Head of caudate nucleus (tissue), 42 donors: ENCODE results near the gene CACYBP.
A peak's percentile ranks its signal among the peaks of the same experiment; 100 is the strongest.

Experiments used
- DNase-seq, 42 donors: peaks; one replicate each; pipeline versions ENCODE4 v3.0.0 to v3.0.0-alpha.2; 2020 to 2021; ENCODE audit warnings: mixed read lengths in 7 of 42
- intact Hi-C: fragments of 100-400 bp; cut with DNase I; formaldehyde crosslinking; loops from one replicate; pipeline ENCODE4 v1.15.0; 2022

Gene CACYBP, protein sequence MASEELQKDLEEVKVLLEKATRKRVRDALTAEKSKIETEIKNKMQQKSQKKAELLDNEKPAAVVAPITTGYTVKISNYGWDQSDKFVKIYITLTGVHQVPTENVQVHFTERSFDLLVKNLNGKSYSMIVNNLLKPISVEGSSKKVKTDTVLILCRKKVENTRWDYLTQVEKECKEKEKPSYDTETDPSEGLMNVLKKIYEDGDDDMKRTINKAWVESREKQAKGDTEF

DNA sequence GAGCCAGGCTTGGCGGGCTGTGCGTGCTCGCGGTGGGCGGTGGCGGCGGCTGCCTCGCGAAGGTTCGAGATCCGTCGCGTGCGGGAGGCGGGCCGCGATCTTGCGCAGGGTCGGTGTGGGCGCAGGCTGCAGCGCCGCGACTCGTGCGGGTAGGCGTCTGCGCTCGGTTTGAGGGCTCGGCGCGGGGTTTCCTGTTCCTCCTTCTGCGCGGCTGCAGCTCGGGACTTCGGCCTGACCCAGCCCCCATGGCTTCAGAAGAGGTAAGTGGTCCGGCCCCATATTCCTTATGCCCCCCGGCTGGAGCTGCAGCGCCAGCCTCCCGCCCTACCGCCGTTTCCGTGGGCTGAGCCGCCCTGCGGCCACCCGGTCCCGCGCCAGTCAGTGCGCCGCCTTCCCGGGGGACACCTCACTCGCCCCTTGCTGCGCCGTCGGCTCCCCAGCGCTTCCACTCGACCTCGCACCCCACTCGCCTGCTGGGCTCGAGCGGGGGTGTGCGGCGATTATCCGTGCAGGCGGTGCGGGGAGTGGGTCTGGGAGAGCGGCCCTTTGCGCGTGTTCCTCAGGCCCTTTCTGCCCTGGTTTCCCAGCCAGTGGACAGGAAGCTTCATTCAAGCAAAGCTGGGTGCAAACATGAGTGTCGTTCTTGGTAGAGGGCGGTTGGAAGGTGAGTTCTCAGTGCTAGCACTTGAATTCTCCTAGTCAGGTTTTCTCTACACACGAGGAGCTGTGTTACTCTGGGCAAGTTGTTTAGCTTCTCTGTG lies at the start of gene CACYBP:
Gene CACYBP (plus strand): TSS at position 12 of the 761 bp plus-strand sequence. CDS start 234 bp downstream, at position 246.
- intact Hi-C loops: loop anchor here (10.0 kb wide), 1 partner anchor 745 kb away; no protein-coding TSS in a partner anchor
- peak in 37 of 42 donors; percentile 12 to 77 (median 49) for DNase-seq

DNA sequence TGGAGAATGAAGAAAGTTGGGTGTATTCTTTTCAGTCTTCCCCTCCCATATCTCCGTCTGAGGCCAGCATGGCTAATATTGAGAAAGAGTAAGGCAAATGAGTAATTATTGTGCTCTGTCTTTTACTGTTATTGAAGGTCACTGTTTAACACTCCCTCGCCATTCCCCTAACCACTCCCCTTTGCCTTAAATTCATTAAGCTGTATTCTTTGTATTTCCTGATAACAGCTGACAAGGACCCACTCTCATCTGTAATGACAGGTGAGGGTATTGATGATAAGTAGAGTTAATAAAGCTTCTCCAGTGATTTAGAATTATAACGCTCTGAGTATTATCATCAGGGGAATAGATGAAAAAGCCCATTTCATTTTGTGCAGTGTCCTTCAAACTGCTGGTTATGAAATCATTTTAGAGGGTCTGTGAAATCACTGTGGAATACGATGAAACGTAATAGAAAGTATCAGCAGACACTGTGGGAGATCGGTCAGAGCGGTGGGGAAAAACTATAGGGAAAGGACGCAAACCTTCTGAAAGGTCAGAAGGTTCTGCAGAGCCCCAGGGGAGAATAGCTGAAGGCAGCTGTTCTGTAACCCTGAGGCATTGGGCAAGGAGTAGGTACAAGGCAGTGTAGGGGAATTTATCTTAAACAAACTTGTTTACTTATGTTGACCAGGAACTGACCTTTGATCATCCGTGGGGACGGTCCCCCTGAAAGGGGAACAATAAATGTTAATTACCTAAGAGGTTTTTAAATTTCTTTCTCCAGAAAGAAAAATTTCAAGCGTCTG lies 46.3 kb upstream of the CACYBP start:
- intact Hi-C loops: no loop called here
- no peak for DNase-seq

DNA sequence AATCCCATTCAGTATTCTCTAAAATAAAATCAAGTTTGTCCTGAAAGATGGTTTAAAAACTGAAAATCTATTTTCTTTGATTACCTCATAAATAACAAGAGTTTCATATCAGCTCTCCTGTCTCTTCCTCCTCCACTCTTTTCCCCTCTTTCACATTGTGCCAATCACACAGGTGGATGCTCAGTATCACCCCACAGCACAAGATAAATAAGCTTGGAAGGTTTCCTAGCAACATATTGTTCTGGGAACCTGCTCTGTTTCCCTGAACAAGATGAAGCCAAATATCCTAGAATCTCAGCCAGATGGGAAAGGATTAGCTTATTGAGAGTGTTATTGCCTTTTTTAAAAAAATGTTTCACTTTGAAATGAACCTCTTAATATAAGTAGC lies 45.7 kb upstream of the CACYBP start:
- intact Hi-C loops: no loop called here
- peak in 1 of 42 donors; percentile 22 for DNase-seq

DNA sequence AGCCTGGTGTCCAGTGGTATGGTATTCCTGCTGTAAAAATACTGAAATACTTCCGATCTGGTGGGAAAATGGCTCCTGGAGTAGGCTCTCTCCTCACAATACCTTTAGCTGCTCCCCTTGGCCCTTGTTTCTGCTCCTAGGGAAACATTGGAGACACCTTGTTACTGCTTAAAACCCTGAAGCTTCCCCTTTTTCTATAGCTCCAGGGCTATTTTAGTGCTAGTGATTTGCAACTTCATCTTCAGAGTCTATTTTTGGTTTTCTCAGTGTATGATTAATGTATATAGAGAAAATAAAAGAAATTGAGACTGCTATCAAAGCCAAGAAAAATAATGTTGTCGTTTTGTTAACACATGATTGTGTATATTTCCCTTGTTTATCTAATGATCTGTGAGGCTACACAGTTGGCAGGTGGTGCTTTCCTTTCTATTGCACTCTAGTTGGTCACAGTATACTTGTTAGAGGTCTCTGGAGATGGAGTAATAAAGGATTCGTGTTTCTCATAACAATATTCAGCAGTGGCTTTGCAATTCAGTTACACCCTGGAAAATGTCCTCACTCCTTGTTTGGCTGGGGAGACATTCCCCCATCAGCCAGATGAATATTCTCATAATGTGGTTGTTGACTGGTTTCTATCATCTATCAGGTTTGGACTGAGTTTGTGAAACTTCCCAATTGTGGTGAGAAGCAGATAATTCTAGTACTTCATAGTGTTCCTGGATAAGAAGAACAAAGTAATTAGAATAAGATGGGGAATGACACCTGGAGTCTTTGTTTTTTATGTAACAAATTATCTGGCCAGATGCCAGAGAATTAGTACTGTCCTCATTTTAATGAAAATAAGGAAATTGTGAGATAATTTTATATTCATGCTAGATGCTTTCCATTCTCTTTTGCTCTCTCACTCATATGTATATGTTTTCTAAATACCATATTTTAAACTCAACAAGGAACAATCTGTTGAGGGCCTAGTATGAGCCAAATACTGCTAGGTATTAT lies 44.8 kb upstream of the CACYBP start:
- intact Hi-C loops: no loop called here
- DNase-seq: no peak

DNA sequence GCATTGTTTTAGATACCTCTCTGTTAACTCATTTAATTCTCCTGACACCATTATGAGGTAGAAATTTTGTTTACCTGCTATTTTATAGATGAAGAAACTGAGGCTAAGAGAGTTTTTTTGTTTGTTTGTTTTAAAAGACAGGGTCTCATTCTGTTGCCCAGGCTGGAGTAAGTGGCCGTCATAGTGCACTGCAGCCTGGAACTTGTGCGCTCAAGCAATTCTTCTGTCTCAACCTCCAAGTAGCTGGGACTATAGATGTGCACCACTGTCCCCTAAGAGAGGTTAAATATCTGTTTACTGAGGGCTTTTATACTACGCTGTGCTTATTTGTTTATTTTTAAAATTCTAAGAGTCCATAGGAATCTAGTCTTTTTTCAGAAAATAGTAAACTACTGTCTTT lies 43.7 kb upstream of the CACYBP start:
- DNase-seq: no peak
- intact Hi-C loops: no loop called here

DNA sequence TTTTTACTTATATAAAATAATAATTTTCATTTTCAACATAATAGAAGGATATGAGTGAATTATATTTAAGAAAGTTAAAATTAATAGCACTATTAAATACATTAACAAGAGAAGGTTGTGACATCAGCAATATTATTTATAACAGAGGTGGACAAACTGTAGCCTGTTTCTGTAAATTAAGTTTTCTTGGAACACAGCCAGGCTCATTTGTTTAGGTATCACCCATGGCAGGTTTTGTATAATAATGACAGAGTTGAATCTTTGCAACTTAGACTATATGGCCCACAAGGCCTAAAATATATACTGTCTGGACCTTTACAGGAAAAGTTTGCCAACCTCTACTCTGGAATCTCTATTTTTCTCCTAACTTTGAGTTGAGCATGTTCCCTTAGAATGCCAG lies 42.8 kb upstream of the CACYBP start:
- intact Hi-C loops: no loop called here
- no peak for DNase-seq

DNA sequence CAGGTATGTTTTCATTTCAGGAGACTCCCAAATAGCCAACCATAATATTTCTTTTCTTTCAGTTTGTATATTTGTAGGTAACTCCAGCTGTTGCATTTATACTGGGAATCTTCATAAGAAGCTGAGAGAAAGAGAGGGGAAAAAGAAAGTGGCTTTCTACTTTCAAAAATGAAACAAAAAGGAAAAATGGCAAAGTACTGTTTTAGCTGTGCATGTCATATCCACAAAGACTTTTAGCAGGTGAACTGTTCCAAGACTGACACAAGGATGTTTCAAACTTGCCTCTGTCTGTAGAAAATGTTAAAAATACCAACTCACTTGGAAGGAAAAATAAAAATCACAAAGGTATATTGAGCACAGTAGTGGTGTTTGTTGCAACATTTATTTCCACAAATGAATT lies 41.9 kb upstream of the CACYBP start:
- intact Hi-C loops: no loop called here
- DNase-seq: no peak

DNA sequence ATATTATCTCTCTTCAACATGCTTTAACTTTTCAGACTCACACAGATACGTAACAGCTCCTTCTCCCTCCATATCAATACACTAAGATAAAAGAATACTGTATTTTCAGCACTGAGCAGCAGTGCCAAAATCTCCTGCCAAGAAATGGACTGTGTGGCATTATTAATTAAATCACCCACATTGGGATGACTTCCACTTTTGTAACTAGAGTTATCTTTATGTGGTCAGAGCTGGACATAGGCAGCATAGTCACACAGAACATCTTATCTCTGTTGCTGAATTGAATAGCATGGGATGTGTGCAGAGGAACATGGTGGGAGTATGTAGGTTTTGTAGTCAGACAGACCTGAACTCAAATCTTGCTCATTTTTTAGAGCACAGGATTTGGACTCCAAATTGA lies 41.4 kb upstream of the CACYBP start:
- DNase-seq: no peak
- intact Hi-C loops: no loop called here

DNA sequence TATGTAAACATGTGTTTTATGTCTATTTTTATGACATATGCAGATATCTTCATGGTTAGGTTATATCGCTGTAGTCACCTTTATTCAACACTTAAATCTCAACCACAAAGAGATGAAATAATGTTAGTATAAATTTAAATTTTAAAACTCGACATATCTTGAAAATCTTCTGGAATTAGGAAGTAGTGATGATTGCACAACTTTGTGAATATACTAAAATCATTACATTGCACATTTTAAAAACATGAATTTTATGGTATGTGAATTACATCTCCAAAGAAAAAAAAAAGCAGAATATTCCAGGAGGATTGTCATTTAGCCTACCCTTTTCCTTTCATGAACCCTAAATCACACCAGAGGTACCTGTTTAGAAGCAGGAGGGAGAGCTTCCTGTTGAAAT lies 39.4 kb upstream of the CACYBP start:
- intact Hi-C loops: no loop called here
- no peak for DNase-seq

DNA sequence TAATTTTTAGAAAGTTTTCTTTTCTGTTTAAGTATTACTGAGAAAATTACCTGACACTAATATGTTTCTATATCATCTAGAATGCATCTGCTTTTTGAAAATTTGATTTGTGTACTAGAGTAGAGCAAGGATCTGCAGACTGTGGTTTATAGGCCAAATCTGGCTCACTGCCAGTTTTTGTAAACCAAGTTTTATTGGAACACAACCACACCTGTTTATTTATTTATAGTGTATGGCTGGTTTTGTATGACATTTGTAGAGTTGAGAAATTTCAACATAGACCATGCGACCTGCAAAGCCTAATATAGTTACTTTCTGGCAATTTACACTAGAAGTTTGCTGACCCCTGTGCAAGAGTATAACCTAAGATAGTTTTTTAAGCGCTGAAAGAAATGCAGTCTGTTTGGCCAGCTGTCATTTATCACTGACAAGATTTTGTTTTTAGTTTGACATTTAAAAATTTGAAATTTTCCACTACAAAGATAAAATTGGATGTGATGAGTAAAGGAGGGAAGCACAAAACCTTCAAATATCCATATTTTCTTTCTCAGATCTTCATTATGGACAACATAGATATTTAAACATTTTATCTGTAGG lies 36.1 kb upstream of the CACYBP start:
- intact Hi-C loops: no loop called here
- DNase-seq: no peak

DNA sequence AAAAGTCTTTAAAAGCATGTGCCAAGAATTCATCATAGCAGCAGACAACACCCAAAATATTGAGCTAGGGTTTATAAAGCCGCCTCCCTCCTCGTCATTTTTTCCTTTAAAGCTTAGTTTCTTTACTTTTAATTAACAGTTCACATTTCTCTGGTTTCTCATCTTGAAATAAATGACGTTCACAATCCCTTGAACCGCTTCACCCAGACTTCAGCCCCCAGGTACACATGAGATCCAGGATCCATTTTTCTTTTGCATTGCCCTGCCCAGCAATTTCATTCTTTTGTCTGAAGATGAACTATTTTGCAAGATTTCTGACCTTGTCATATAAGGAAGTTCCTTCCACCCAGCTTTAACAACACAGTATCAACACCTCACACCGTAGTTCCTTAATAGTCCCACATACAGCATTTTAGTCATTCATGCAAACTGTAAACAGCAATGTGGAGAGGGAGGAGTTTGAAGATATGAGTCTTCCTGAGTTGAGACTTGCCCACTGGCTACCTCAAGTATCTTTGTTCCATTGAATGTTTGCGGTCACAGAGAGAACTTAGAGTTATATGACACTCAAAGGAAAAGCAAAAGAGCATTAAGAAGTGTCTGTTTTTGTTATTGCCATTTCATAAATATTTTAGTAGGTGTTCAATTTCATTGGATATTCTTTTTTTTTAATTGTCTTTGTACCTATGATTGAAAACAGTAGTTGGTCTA lies 35.3 kb upstream of the CACYBP start:
- intact Hi-C loops: no loop called here
- no peak for DNase-seq

DNA sequence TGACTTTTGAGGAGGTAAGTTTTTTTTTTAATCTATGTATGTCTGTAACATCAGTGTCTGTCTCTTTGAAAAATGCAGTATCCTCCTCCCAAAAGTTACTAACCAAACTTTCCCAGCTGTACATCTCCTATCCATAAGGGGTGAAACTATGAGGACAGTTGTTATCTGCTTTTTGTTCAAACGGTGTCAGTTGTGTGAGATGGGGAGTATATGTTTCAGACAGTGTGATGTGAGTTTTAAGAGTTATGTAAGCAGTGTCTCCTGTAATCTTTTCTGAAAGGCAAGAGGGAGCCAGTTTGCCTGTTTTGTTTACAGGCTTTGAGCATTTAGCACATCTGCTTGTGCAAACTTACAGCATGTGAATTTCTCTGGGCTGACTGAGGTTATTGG lies 34.8 kb upstream of the CACYBP start:
- DNase-seq: no peak
- intact Hi-C loops: no loop called here

DNA sequence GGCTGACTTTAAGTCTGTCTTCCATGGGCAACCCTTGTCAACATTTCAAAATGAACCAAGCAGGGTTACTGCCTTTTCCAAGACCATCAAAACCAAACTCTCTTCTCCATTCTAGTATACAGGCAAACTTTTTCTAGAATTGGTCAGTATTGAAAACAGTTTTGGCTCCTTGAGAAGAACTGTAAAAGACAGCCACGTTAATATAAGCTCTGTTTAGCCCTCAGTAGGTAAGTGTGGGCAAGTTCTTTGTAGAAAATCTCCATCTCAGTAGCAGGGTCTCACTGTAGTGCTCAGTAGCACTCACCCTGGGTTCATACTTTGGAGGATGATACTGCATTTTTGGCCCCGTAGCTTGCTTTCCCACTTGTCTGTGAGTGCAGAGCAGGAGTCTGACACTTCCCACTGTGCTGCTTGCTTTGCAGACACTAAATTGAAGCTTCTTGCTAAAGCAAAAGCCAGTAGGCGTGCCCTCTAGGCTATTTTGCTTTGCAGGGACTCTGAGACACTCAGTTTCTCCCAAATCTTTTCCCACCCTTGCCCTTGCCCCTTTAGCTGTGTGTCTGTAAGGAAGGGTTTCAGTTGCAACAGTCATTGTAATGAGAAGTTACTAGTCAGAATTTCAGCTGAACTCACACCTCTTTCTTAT lies 34.3 kb upstream of the CACYBP start:
- intact Hi-C loops: no loop called here
- peak in 33 of 42 donors; percentile 13 to 76 (median 45) for DNase-seq

DNA sequence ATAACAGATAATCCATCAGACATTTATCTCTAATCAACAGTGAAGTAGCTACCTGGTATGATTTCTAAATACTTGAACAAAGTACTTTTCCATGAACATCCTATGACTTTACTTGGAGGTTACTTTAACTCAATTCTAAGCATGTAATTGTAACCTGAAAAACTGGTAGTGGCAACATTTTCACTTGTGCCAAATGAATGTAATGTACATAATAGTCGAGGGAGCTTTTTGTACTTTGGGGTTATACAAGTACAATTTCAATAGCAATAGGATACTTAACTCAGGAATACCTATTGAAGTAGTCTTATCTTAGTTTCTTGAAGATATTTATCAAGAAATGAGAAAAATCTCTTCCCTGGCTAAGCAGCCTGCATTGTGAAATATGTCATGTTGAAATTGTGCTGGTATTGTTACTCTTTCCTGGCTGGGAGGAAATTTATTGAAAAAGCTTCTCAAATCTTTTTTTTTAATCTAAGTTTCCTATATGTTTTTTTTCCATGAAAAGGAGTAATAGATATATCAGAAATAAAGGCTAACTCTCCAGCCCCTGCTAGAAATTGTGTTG lies 33.7 kb upstream of the CACYBP start:
- DNase-seq: no peak
- intact Hi-C loops: no loop called here

DNA sequence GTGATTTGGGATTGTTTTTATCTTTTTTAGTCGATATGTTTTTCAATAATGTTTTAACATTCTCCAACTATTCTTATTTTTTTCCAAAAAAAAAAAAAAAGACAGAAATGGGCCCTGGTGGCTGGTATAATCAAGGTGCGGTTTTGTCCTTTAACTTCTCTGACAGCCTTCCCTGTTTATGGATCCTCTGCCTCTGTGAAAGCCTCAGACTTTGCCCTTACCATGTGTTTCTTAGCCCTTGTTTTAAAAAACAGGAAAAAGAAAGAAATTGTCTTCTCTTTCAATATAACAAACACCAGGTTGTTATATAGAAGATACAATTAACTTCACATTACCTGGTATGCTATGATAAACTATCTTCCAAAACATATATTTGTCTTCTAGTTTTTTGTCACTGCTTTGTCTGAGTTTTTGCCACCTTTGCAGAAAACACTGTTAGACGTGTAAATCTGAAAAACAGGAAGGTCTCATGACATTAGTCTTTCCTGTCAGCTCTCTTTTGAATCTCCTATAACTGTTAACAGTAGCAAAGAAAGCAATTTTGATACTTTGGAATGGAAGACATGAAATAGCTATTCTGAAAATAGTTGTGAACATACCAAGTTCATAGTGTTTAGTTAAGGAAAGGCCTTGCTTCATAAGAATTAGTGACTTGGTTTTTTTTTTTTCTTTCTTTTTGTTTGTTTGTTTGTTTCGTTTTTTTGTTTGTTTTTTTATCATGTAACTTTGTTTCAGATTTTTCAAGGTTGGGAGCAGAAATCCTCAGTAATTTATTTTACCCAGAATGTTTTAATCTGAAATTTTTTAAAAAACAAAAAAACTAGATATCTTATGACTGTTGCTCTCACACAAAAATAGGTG lies 31.7 kb upstream of the CACYBP start:
- DNase-seq: no peak
- intact Hi-C loops: no loop called here

DNA sequence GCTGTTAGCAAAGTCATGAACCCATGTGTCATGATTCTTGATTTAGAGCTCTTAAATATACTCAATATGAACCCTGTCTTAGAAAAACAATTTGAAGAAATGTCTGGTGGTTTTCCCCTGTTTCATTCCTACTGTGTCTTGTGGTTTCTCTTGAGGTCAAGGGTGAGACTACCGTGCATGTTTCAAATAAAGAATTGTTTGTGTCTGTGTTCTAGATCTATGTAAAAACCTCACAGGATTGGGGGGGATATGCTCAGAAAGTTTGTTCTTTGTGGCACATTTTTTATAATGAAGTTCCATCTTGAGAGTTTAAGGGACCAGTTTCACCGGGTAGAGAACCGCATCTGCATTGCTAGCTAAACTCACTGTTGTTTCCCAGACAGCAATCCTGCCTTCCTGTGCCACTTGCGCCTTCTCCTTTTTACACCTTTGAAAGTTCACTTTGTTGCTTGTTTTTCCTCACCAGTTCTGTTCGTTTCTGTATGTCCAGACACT lies 30.9 kb upstream of the CACYBP start:
- intact Hi-C loops: no loop called here

More for the DNA sequence above, 30.9 kb upstream of the CACYBP start:
- DNase-seq: no peak
